Nephron (organoid): ENCODE measurements around the gene PWP2.
"Not testable (repeated sequence)": the region's sequence is repeated elsewhere in the genome, so short reads cannot be mapped to it uniquely, and the experiment has no call there.

Experiments
- H3K27ac Mint-ChIP-seq, 3 experiments: 2 replicates each; pipeline ENCODE4 v1.8.0; 2020; ENCODE audit warnings: mixed read lengths in 3 of 3, mild to moderate bottlenecking in 2 of 3, moderate library complexity in 1 of 3
- H3K27me3 Mint-ChIP-seq: 2 replicates; pipeline ENCODE4 v1.8.0; 2021; ENCODE audit warnings: low read depth, mild to moderate bottlenecking, moderate library complexity, mixed read lengths
- H3K36me3 Mint-ChIP-seq: 2 replicates; pipeline ENCODE4 v1.8.0; 2020; ENCODE audit warnings: low read depth, mixed read lengths
- H3K4me1 Mint-ChIP-seq: 2 replicates; pipeline ENCODE4 v1.8.0; 2020; ENCODE audit warnings: mixed read lengths
- H3K4me3 Mint-ChIP-seq, 3 experiments: 2 replicates each; pipeline ENCODE4 v1.8.0; 2020; ENCODE audit warnings: mild to moderate bottlenecking in 3 of 3, mixed read lengths in 3 of 3, moderate library complexity in 2 of 3
- H3K9me3 Mint-ChIP-seq: 2 replicates; pipeline ENCODE4 v1.8.0; 2020; ENCODE audit warnings: mixed read lengths
- CTCF ChIP-seq, 3 experiments: fragments of 200-600 bp; sonication (generic); IDR thresholded peaks; one replicate each; pipeline ENCODE4 v1.5.0; 2021; ENCODE audit warnings: antibody characterized with exemption in 3 of 3; ENCODE audit not compliant: unreplicated experiment in 3 of 3

The PWP2 gene

GRCh38 chr21:44089001-44089911 lies 17.9 kb upstream of the PWP2 start:
- Mint-ChIP-seq H3K36me3 (peaks cover 63% of the 10 kb centered on the region), H3K4me1 (peaks cover 13% of the 10 kb centered on the region), H3K27me3 (no peaks in the 10 kb centered on the region), H3K4me3 (peak overlapping the region in 2 of 3 experiments; percentile 42 to 49), H3K9me3 (no peaks in the 10 kb centered on the region), H3K27ac (peak overlapping the region; percentile 80 to 92 (median 87))
- no peak for TF ChIP-seq CTCF (IDR thresholded peaks at IDR 0.05; ENCODE audit: unreplicated experiment in 3 of 3)

- Mint-ChIP-seq H3K4me1 (peaks cover 18% of the 10 kb centered on the region), H3K27ac (peak overlapping the region; percentile 80 to 92 (median 87)), H3K4me3 (peak overlapping the region in 1 of 3 experiments; percentile 9), H3K9me3 (no peaks in the 10 kb centered on the region), H3K36me3 (peaks cover 57% of the 10 kb centered on the region), H3K27me3 (no peaks in the 10 kb centered on the region)
- TF ChIP-seq CTCF (IDR thresholded peaks at IDR 0.05; ENCODE audit: unreplicated experiment in 3 of 3): no peak
Measured at GRCh38 chr21:44090325-44090724, 16.9 kb upstream of the PWP2 start.

GRCh38 chr21:44092211-44092610 lies 15.0 kb upstream of the PWP2 start:
- H3K4me1 Mint-ChIP-seq: peaks cover 18% of the 10 kb centered on the region
- no peak overlapping the region for H3K4me3 Mint-ChIP-seq
- peak overlapping the region; percentile 41 to 78 (median 62) for H3K27ac Mint-ChIP-seq
- TF ChIP-seq CTCF (IDR thresholded peaks at IDR 0.05; ENCODE audit: unreplicated experiment in 3 of 3): no peak
- H3K27me3 Mint-ChIP-seq: no peaks in the 10 kb centered on the region
- H3K9me3 Mint-ChIP-seq: no peaks in the 10 kb centered on the region
- peaks cover 46% of the 10 kb centered on the region for H3K36me3 Mint-ChIP-seq

- Mint-ChIP-seq H3K27ac (peak overlapping the region; percentile 58 to 92 (median 86)), H3K36me3 (peaks cover 35% of the 10 kb centered on the region), H3K9me3 (no peaks in the 10 kb centered on the region), H3K4me1 (peaks cover 18% of the 10 kb centered on the region), H3K4me3 (peak overlapping the region in 1 of 3 experiments; percentile 38), H3K27me3 (no peaks in the 10 kb centered on the region)
- no peak for TF ChIP-seq CTCF (IDR thresholded peaks at IDR 0.05; ENCODE audit: unreplicated experiment in 3 of 3)
Measured at GRCh38 chr21:44093761-44094160, 13.4 kb upstream of the PWP2 start.

GRCh38 chr21:44094832-44095231 lies 12.4 kb upstream of the PWP2 start:
- TF ChIP-seq CTCF (IDR thresholded peaks at IDR 0.05; ENCODE audit: unreplicated experiment in 3 of 3): no peak
- peaks cover 25% of the 10 kb centered on the region for H3K36me3 Mint-ChIP-seq
- no peaks in the 10 kb centered on the region for H3K9me3 Mint-ChIP-seq
- no peak overlapping the region for H3K4me3 Mint-ChIP-seq
- peaks cover 11% of the 10 kb centered on the region for H3K4me1 Mint-ChIP-seq
- H3K27ac Mint-ChIP-seq: peak overlapping the region in 1 of 3 experiments; percentile 86
- H3K27me3 Mint-ChIP-seq: no peaks in the 10 kb centered on the region

- H3K27me3 Mint-ChIP-seq, H3K27ac Mint-ChIP-seq, H3K9me3 Mint-ChIP-seq, H3K4me3 Mint-ChIP-seq: not testable (repeated sequence)
- Mint-ChIP-seq H3K4me1 (peaks cover 11% of the 10 kb centered on the region), H3K36me3 (peaks cover 11% of the 10 kb centered on the region)
Measured at GRCh38 chr21:44098507-44098906, 8.7 kb upstream of the PWP2 start.

GRCh38 chr21:44098964-44099363 lies 8.2 kb upstream of the PWP2 start:
- not testable (repeated sequence) for H3K27ac Mint-ChIP-seq, H3K9me3 Mint-ChIP-seq, H3K4me3 Mint-ChIP-seq, H3K27me3 Mint-ChIP-seq, H3K36me3 Mint-ChIP-seq, H3K4me1 Mint-ChIP-seq

GRCh38 chr21:44107589-44107988 lies 390 bp downstream of the PWP2 start:
- not testable (repeated sequence) for H3K27me3 Mint-ChIP-seq, H3K4me3 Mint-ChIP-seq, H3K9me3 Mint-ChIP-seq, H3K27ac Mint-ChIP-seq, H3K4me1 Mint-ChIP-seq, H3K36me3 Mint-ChIP-seq

GRCh38 chr21:44113702-44114371 lies 6.6 kb downstream of the PWP2 start:
- H3K4me1 Mint-ChIP-seq, H3K36me3 Mint-ChIP-seq, H3K27me3 Mint-ChIP-seq, H3K9me3 Mint-ChIP-seq, H3K4me3 Mint-ChIP-seq, H3K27ac Mint-ChIP-seq: not testable (repeated sequence)
